Nephron (organoid): ENCODE measurements around the gene FAM229A.

Experiments
- H3K27ac Mint-ChIP-seq, 3 experiments: 2 replicates each; pipeline ENCODE4 v1.8.0; 2020; ENCODE audit warnings: mixed read lengths in 3 of 3, mild to moderate bottlenecking in 2 of 3, moderate library complexity in 1 of 3
- H3K27me3 Mint-ChIP-seq: 2 replicates; pipeline ENCODE4 v1.8.0; 2021; ENCODE audit warnings: low read depth, mild to moderate bottlenecking, moderate library complexity, mixed read lengths
- H3K36me3 Mint-ChIP-seq: 2 replicates; pipeline ENCODE4 v1.8.0; 2020; ENCODE audit warnings: low read depth, mixed read lengths
- H3K4me1 Mint-ChIP-seq: 2 replicates; pipeline ENCODE4 v1.8.0; 2020; ENCODE audit warnings: mixed read lengths
- H3K4me3 Mint-ChIP-seq, 3 experiments: 2 replicates each; pipeline ENCODE4 v1.8.0; 2020; ENCODE audit warnings: mild to moderate bottlenecking in 3 of 3, mixed read lengths in 3 of 3, moderate library complexity in 2 of 3
- H3K9me3 Mint-ChIP-seq: 2 replicates; pipeline ENCODE4 v1.8.0; 2020; ENCODE audit warnings: mixed read lengths
- TF ChIP-seq, protein P1 (sequence below), 3 experiments: fragments of 200-600 bp; sonication (generic); IDR thresholded peaks; one replicate each; pipeline ENCODE4 v1.5.0; 2021; ENCODE audit warnings: antibody characterized with exemption in 3 of 3; ENCODE audit not compliant: unreplicated experiment in 3 of 3

The FAM229A gene

DNA sequence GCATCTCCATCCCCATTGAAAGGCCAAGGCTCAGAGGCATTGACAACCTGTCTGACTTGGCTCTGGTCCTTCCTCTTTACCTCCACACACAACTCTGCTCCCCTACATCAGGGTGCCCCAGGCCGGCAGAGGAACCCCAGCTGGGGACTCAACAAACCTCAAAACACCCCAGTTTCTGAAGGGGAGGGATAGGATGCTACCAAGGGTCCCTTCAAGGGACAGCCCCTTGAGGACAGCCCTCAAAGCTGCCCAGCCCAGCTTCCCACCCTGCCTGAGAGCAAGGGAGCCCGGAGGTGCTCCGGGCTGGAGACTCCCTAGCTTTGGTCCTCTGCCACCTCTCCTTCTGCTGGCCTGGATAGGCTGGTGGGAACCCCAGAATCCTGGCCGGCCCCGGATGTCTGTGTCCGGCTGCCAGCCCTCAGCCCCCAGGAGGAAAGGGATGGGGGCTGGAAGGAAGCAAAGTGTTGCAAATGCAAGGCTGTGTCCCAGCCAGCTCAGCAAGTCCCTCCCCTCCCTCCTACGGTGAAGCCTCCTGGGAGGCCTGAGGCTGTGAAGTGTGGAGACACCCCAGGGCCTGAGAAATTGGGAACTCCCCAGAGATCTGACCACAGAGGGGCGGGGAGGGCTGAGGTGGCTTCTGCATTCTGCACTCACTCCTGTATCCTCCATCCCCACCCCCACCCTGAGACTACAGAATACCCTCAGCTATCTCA, 25.2 kb downstream of the FAM229A start:
- Mint-ChIP-seq H3K9me3 (no peaks in the 10 kb centered on the region), H3K27me3 (no peaks in the 10 kb centered on the region), H3K36me3 (peaks cover 25% of the 10 kb centered on the region), H3K27ac (peak overlapping the region; percentile 57 to 74 (median 65)), H3K4me1 (peaks cover 39% of the 10 kb centered on the region), H3K4me3 (peak overlapping the region; percentile 78 to 86 (median 85))
- TF ChIP-seq, protein P1, sequence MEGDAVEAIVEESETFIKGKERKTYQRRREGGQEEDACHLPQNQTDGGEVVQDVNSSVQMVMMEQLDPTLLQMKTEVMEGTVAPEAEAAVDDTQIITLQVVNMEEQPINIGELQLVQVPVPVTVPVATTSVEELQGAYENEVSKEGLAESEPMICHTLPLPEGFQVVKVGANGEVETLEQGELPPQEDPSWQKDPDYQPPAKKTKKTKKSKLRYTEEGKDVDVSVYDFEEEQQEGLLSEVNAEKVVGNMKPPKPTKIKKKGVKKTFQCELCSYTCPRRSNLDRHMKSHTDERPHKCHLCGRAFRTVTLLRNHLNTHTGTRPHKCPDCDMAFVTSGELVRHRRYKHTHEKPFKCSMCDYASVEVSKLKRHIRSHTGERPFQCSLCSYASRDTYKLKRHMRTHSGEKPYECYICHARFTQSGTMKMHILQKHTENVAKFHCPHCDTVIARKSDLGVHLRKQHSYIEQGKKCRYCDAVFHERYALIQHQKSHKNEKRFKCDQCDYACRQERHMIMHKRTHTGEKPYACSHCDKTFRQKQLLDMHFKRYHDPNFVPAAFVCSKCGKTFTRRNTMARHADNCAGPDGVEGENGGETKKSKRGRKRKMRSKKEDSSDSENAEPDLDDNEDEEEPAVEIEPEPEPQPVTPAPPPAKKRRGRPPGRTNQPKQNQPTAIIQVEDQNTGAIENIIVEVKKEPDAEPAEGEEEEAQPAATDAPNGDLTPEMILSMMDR (IDR thresholded peaks at IDR 0.05; ENCODE audit: unreplicated experiment in 3 of 3), result no peak

DNA sequence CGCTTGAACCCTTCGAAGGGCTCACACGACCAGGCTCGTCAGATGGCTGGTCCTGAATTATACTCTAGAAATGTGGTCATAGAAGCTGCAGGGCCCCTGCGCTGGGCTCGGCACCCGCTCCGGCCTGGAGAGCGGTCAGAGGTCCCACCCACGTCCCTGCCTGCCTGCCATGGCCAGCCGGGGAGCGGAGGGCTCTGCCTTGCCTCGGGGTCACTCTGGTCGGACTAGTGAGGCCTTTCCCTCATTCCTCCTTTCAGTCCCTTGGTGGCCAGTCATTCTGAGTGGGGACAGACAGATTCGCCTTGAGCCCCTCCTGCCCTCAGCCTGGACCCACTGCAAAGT, 25.7 kb downstream of the FAM229A start:
- H3K27me3 Mint-ChIP-seq, result no peaks in the 10 kb centered on the region
- H3K27ac Mint-ChIP-seq, result peak overlapping the region; percentile 21 to 65 (median 57)
- TF ChIP-seq, protein P1 (IDR thresholded peaks at IDR 0.05; ENCODE audit: unreplicated experiment in 3 of 3), result no peak

DNA sequence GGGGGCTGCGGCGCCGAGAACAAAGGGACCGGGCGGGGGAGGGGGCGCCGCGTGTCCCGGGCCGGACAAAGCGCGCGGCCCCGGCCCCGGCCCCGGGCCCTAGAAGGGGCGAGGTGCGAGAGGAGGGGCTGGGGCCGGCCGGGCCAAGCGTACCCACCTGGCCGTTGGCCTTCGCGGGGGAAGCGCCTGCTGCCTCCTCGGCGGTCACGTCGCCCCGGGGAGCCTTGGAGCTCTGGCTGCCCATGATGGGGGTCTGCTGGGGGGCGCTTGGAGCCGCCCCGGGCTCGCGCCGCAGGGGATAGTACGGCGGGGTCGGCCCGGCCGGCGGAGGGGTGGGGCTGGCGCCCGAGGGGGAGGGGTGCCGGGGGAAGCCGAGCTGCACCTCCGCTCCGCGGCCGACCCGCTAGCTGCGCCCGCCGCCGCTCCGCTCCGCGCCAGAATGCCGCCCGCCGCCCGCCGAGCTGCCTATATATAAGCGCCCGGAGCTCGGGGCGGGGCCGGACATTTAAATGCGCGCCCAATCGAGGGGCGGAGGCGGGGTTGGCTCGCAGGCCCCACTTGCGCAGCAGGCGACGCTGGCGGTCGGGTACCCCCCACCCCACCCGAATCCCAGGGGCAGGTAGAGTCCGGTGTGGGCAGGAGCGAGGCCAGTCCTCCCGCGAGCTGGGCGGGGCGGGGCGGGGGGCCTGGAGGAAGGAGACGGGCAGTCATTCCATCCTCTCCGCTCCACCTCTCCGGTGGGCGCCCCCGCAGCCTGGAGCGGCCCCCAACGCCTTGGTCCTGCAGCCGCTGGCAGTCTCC, 26.3 kb downstream of the FAM229A start, which contains the start of gene MARCKSL1:
Gene MARCKSL1 (minus strand): TSS at position 444 of the 801 bp plus-strand sequence. CDS start 200 bp downstream, at position 244.
- Mint-ChIP-seq H3K27me3 (no peaks in the 10 kb centered on the region), H3K36me3 (peaks cover 36% of the 10 kb centered on the region), H3K9me3 (no peaks in the 10 kb centered on the region)

More for the DNA sequence above, 25.7 kb downstream of the FAM229A start:
- no peaks in the 10 kb centered on the region for H3K9me3 Mint-ChIP-seq
- H3K4me1 Mint-ChIP-seq, result peaks cover 40% of the 10 kb centered on the region
- H3K4me3 Mint-ChIP-seq, result peak overlapping the region; percentile 78 to 86 (median 85)
- H3K36me3 Mint-ChIP-seq, result peaks cover 30% of the 10 kb centered on the region

DNA sequence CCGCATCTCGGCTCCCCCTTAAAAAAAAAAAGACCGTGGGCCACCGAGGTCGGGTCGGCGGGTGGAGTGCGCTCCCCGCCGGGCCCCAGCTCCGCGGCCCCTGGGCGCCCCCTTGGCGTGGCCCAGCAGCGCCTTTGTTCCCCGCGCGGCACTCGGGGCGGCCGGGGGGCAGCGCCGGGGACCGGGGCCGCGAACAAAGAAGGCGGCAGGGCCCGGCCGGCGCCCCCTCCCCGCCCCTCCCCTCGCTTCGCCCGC, 26.8 kb downstream of the FAM229A start:
- Mint-ChIP-seq H3K27me3 (no peaks in the 10 kb centered on the region), H3K36me3 (peaks cover 41% of the 10 kb centered on the region), H3K4me3 (peak overlapping the region; percentile 98), H3K9me3 (no peaks in the 10 kb centered on the region), H3K4me1 (peaks cover 45% of the 10 kb centered on the region), H3K27ac (no peak overlapping the region)
- TF ChIP-seq, protein P1 (IDR thresholded peaks at IDR 0.05; ENCODE audit: unreplicated experiment in 3 of 3), result no peak

More for the DNA sequence above, 26.3 kb downstream of the FAM229A start, which contains the start of gene MARCKSL1:
- peak within 1 kb of the TSS; percentile 84 to 94 (median 93) for H3K27ac Mint-ChIP-seq
- TF ChIP-seq, protein P1 (IDR thresholded peaks at IDR 0.05; ENCODE audit: unreplicated experiment in 3 of 3), result no peak
- H3K4me1 Mint-ChIP-seq, result peaks cover 45% of the 10 kb centered on the region
- peak within 1 kb of the TSS; percentile 98 for H3K4me3 Mint-ChIP-seq

DNA sequence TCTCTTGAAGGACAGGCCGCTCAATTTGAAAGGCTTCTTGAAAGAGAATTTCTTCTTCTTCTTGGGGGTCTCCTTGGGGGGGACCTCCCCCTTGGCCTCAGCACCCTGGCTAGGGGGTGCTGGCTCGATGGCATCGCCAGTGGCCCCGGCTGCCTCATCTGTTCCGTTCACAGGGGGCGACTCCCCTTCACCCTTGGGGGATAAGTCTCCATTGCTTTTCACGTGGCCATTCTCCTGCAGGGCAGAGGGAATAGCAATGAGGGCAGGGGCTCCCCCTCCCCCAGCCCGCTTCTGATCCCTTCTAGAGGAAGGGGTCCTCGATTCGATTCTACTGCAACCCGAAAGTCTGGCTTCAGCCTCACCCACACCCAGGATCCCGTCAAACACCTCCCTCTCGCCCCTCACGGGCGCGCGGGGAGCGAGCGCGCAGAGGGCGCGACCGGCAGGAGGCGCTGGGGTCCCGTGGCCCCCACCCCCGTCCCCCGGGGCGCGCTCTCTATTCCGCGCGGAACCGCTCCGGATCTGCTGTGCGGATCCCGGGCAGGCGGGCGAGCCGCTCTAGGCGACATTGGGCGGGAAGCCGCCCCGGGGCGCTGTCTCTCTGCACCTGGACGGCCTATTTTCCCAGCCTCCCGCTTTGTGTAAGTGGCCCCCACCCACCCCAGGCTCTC, 27.3 kb downstream of the FAM229A start:
- Mint-ChIP-seq H3K4me1 (peaks cover 42% of the 10 kb centered on the region), H3K9me3 (no peaks in the 10 kb centered on the region), H3K36me3 (peaks cover 46% of the 10 kb centered on the region), H3K27ac (peak overlapping the region; percentile 84 to 94 (median 93)), H3K27me3 (no peaks in the 10 kb centered on the region), H3K4me3 (peak overlapping the region; percentile 98)
- TF ChIP-seq, protein P1 (IDR thresholded peaks at IDR 0.05; ENCODE audit: unreplicated experiment in 3 of 3), result peak; percentile 63 to 77 (median 68)
